ENCODE measurements around the gene STAT6.

The STAT6 gene

DNA sequence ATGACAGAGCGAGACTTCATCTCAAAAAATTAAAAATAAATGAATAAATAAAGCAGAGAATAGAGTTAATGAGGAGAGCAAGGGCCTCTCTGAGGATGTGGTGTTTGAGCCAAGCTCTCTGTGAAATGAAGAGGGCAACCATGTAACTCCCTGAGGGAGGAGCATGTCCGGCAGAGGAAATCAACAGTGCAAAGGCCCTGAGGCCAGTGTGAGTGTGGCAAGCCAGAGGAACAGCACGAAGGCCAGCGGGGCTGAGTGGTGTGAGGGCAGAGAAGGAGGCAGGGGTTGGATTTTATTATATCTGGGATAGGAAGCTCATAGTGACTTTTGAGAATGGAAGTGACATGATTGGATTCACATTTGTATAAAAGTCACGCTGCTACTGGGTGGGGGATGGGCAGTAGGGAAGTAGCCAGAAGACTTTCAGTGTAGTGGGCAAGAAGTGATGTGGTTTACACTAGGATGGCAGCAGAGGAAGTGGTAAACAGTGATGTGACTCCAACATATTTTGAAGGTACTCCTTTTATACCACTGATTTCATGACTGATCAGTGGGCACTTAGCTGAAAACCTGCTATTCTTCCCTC lies 46.5 kb upstream of the STAT6 start:
- Histone ChIP-seq H3K4me3 (ENCODE audit: low read depth, low read length) (no peak overlapping the region), H3K27ac (ENCODE audit: extremely low read depth, low read depth, low read length) (no peak overlapping the region), H3K4me1 (ENCODE audit: control insufficient read depth, insufficient read depth, low read length) (no peaks in the 10 kb centered on the region), H3K9me3 (ENCODE audit: control insufficient read depth, insufficient read depth, low read depth, low read length) (no peaks in the 10 kb centered on the region), H3K36me3 (ENCODE audit: control insufficient read depth in 2 of 2, insufficient read depth in 1 of 2, low read length in 2 of 2) (peaks cover 3 to 96% of the 10 kb centered on the region in 2 experiments; a peak in 1 of 3 replicates)
- POLR2A ChIA-PET: no interaction called here
- CTCF ChIA-PET: interaction anchor here (0.8 to 2.2 kb wide), 4 partner anchors 15 to 34 kb away, joined by 3 to 7 read pairs (median 4); no protein-coding TSS in a partner anchor
- peak; percentile 96 for TF ChIP-seq ZNF623 (tag by site-specific recombination; IDR thresholded peaks at IDR 0.05)
- no peak for TF ChIP-seq ZSCAN23 (tag by site-specific recombination; IDR thresholded peaks at IDR 0.05)

DNA sequence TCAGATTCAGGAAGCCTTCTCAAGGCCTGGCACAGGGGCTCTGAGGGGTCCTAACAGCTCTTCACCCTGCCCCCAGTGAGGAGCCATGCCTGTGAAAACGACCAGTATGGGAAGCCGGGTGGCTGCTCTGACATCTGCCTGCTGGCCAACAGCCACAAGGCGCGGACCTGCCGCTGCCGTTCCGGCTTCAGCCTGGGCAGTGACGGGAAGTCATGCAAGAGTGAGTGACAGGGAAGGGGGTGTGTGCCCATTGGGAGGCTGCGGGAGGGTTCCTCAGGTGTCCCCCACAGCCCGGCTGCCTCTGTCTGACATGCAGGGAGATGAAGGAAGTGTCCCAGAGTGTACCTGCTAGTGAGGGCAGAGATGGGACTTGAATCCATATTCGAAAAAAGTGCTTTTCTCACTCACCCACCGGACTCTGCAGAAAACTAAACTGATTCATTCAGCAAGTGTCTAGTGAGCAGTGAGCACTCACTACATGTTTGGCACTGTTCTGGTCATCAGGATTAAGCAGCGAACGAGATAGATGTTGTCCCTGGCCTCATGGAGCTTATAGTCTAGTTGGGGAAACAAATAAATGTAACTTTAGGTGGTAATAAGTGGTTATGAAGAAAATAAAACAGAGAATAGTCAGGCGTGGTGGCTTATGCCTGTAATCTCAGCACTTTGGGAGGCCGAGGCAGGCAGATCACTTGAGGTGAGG lies 45.7 kb upstream of the STAT6 start:
- ChIA-PET POLR2A (no interaction called here), CTCF (interaction anchor here (0.8 to 2.2 kb wide), 3 partner anchors 15 to 33 kb away, joined by 3 to 7 read pairs (median 5); no protein-coding TSS in a partner anchor)
- H3K36me3 ChIP-seq (ENCODE audit: control insufficient read depth in 2 of 2, insufficient read depth in 1 of 2, low read length in 2 of 2): peaks cover 0 to 94% of the 10 kb centered on the region in 2 experiments; a peak in 1 of 3 replicates
- H3K4me3 ChIP-seq (ENCODE audit: low read depth, low read length): no peak overlapping the region
- H3K4me1 ChIP-seq (ENCODE audit: control insufficient read depth, insufficient read depth, low read length): no peaks in the 10 kb centered on the region
- H3K9me3 ChIP-seq (ENCODE audit: control insufficient read depth, insufficient read depth, low read depth, low read length): no peaks in the 10 kb centered on the region
- no peak overlapping the region for H3K27ac ChIP-seq (ENCODE audit: extremely low read depth, low read depth, low read length)
- TF ChIP-seq ZNF16 (tag by site-specific recombination; IDR thresholded peaks at IDR 0.05; ENCODE audit: low read depth) (no peak), ZNF473 (tag by site-specific recombination; IDR thresholded peaks at IDR 0.05) (no peak), ZBTB17 (tag by site-specific recombination; IDR thresholded peaks at IDR 0.05) (no peak), ZNF488 (tag by site-specific recombination; IDR thresholded peaks at IDR 0.05) (no peak), RBAK (tag by site-specific recombination; IDR thresholded peaks at IDR 0.05) (no peak)

GRCh38 chr12:57154804-57155434 lies 43.8 kb upstream of the STAT6 start:
- Histone ChIP-seq H3K4me1 (ENCODE audit: control insufficient read depth, insufficient read depth, low read length) (no peaks in the 10 kb centered on the region), H3K27ac (ENCODE audit: extremely low read depth, low read depth, low read length) (no peak overlapping the region), H3K36me3 (ENCODE audit: control insufficient read depth in 2 of 2, insufficient read depth in 1 of 2, low read length in 2 of 2) (peaks cover 0 to 89% of the 10 kb centered on the region in 2 experiments; a peak in 1 of 3 replicates), H3K9me3 (ENCODE audit: control insufficient read depth, insufficient read depth, low read depth, low read length) (no peaks in the 10 kb centered on the region), H3K4me3 (ENCODE audit: low read depth, low read length) (no peak overlapping the region)
- TF ChIP-seq ZNF514 (tag by site-specific recombination; IDR thresholded peaks at IDR 0.05) (no peak), ZBTB7A (tag by site-specific recombination; IDR thresholded peaks at IDR 0.05; ENCODE audit: low read depth) (no peak), SCRT1 (tag by site-specific recombination; IDR thresholded peaks at IDR 0.05; ENCODE audit: borderline replicate concordance) (no peak), ZNF157 (tag by site-specific recombination; IDR thresholded peaks at IDR 0.05) (no peak), ZNF692 (tag by site-specific recombination; IDR thresholded peaks at IDR 0.05) (no peak), ZNF211 (tag by site-specific recombination; IDR thresholded peaks at IDR 0.05; ENCODE audit: low read depth) (no peak)
- TF ChIP-seq, protein P1, sequence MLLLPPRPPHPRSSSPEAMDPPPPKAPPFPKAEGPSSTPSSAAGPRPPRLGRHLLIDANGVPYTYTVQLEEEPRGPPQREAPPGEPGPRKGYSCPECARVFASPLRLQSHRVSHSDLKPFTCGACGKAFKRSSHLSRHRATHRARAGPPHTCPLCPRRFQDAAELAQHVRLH (tag by site-specific recombination; IDR thresholded peaks at IDR 0.05): no peak
- TF ChIP-seq, protein P2, sequence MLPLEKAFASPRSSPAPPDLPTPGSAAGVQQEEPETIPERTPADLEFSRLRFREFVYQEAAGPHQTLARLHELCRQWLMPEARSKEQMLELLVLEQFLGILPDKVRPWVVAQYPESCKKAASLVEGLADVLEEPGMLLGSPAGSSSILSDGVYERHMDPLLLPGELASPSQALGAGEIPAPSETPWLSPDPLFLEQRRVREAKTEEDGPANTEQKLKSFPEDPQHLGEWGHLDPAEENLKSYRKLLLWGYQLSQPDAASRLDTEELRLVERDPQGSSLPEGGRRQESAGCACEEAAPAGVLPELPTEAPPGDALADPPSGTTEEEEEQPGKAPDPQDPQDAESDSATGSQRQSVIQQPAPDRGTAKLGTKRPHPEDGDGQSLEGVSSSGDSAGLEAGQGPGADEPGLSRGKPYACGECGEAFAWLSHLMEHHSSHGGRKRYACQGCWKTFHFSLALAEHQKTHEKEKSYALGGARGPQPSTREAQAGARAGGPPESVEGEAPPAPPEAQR (tag by site-specific recombination; IDR thresholded peaks at IDR 0.05): no peak
- POLR2A ChIA-PET: no interaction called here
- CTCF ChIA-PET: interaction anchor here (1.0 kb wide), 2 partner anchors 18 to 31 kb away, joined by 3 to 5 read pairs; no protein-coding TSS in a partner anchor
